Sigmoid colon (tissue), 7 donors: ENCODE measurements around the gene GPR150. TPM values are rescaled to one million over a fixed set of nuclear protein-coding genes. Genes with fewer than 3 reads are reported as not detected.

Experiments used
- DNase-seq: peaks from one replicate; pipeline ENCODE4 v3.0.0-alpha.2; 2019
- H3K27ac ChIP-seq, 4 donors: fragments of 200-600 bp; sonication (generic); one replicate each; pipeline ENCODE4 v1.5.1; 2016 to 2019; ENCODE audit warnings: mild to moderate bottlenecking in 1 of 4
- H3K27me3 ChIP-seq, 3 donors: fragments of 200-600 bp; sonication (generic); one replicate each; pipeline ENCODE4 v1.5.1; 2019; ENCODE audit warnings: mild to moderate bottlenecking in 1 of 3
- H3K36me3 ChIP-seq, 4 donors: fragments of 200-600 bp; sonication (generic); one replicate each; pipeline ENCODE4 v1.5.1; 2016 to 2019
- H3K4me1 ChIP-seq, 4 donors: fragments of 200-600 bp; sonication (generic); one replicate each; pipeline ENCODE4 v1.5.1; 2017 to 2019
- H3K4me3 ChIP-seq, 4 donors: fragments of 200-600 bp; sonication (generic); one replicate each; pipeline ENCODE4 v1.5.1; 2017 to 2019; ENCODE audit warnings: mild to moderate bottlenecking in 2 of 4, moderate library complexity in 1 of 4
- H3K9me3 ChIP-seq, 4 donors: fragments of 200-600 bp in 3 of 4; sonication (generic) in 3 of 4; one replicate each; pipeline versions ENCODE4 v1.5.1 to v1.6.1; 2013 to 2019
- EP300 ChIP-seq, 4 donors: sonication (generic); formaldehyde crosslinking; IDR thresholded peaks; one replicate each; pipeline ENCODE4 v1.6.1; 2017; ENCODE audit warnings: antibody characterized with exemption in 4 of 4
- POLR2A ChIP-seq, 2 donors: fragments of 450-650 bp; IDR thresholded peaks; one replicate each; pipeline ENCODE4 v1.6.1; 2016; ENCODE audit warnings: antibody characterized with exemption in 2 of 2, mild to moderate bottlenecking in 2 of 2, moderate library complexity in 2 of 2
- POLR2AphosphoS5 ChIP-seq, 4 donors: sonication (generic); formaldehyde crosslinking; IDR thresholded peaks; one replicate each; pipeline ENCODE4 v1.6.1; 2017; ENCODE audit warnings: antibody characterized with exemption in 4 of 4
- WGBS, 2 donors: extraction: QIAGEN DNeasy Blood & Tissue Kit; methylation state at CpG; one replicate each; pipeline ENCODE4 v1.1.7; 2013; 5-methylcytosine and 5-hydroxymethylcytosine counted together
- intact Hi-C: fragments of 100-400 bp; cut with DNase I; formaldehyde crosslinking; loops from one replicate; pipeline ENCODE4 v1.15.1; 2023
- polyA plus RNA-seq, 3 donors: library from polyadenylated mRNA; stranded (reverse); fragments of 200-250 nt; gene quantifications; one replicate each; pipeline ENCODE4 v1.2.3, GENCODE V29; 2013
- total RNA-seq, 4 donors: library from RNA; depleted of rRNA; stranded (reverse); fragments of >200 nt; gene quantifications; one replicate each; pipeline ENCODE4 v1.1.0, GENCODE V29; 2016
- TF ChIP-seq, protein P1 (sequence below), 4 experiments: fragments of 450-650 bp in 3 of 4; fragments of 200-600 bp in 1 of 4; IDR thresholded peaks; one replicate each; pipeline ENCODE4 v1.5.1; 2016 to 2019; ENCODE audit warnings: antibody characterized with exemption in 4 of 4, mild to moderate bottlenecking in 3 of 4, moderate library complexity in 2 of 4
- donor health status: healthy with polysubstance abuse.
- donor health status: Bipolar disorder and iron deficiency.
- donor health status: healthy.

The GPR150 gene
- total and polyA plus RNA-seq, 7 donors, result 0.14 to 0.60 (median 0.36) TPM; not detected in 3

DNA sequence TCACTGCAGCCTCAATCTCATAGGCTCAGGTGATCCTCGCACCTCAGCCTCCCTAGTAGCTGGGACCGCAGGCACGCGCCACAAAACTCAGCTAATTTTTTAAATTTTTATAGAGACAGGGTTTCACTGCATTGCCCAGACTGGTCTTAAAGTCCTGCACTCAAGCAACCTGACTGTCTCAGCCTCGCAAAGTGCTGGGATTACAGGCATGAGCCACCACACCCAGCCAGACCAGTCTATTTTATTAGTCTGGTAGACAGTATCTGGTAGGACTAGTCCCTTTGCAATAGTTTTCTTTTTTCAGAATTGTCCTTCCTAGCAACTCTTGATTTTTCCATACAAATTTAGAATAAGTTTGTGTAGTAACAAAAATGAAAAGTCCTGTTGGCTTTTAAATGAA is 14.1 kb upstream of the GPR150 start:
- Histone ChIP-seq H3K27ac (no peak overlapping the region), H3K27me3 (no peaks in the 10 kb centered on the region), H3K4me1 (no peaks in the 10 kb centered on the region), H3K9me3 (no peaks in the 10 kb centered on the region), H3K4me3 (no peak overlapping the region), H3K36me3 (peaks cover 0 to 27% (median 0%) of the 10 kb centered on the region in 4 donors)
- intact Hi-C loops, result no loop called here
- 90 to 94% methylated on average over 5 of the region's 5 CpGs for WGBS, 2 donors
- no peak for DNase-seq
- no peak for TF ChIP-seq POLR2A (IDR thresholded peaks at IDR 0.05)
- TF ChIP-seq POLR2AphosphoS5 (IDR thresholded peaks at IDR 0.05), result no peak

GRCh38 chr5:95606419-95606818 is 13.5 kb upstream of the GPR150 start:
- Histone ChIP-seq H3K4me3 (no peak overlapping the region), H3K9me3 (no peaks in the 10 kb centered on the region), H3K27ac (no peak overlapping the region), H3K4me1 (no peaks in the 10 kb centered on the region), H3K27me3 (no peaks in the 10 kb centered on the region), H3K36me3 (peaks cover 0 to 21% (median 0%) of the 10 kb centered on the region in 4 donors)
- intact Hi-C loops, result no loop called here
- WGBS, 2 donors, result 93 to 99% methylated on average over 1 of the region's 1 CpG
- no peak for DNase-seq
- TF ChIP-seq POLR2A (IDR thresholded peaks at IDR 0.05) (no peak), EP300 (IDR thresholded peaks at IDR 0.05) (no peak), POLR2AphosphoS5 (IDR thresholded peaks at IDR 0.05) (no peak)
- TF ChIP-seq, protein P1, sequence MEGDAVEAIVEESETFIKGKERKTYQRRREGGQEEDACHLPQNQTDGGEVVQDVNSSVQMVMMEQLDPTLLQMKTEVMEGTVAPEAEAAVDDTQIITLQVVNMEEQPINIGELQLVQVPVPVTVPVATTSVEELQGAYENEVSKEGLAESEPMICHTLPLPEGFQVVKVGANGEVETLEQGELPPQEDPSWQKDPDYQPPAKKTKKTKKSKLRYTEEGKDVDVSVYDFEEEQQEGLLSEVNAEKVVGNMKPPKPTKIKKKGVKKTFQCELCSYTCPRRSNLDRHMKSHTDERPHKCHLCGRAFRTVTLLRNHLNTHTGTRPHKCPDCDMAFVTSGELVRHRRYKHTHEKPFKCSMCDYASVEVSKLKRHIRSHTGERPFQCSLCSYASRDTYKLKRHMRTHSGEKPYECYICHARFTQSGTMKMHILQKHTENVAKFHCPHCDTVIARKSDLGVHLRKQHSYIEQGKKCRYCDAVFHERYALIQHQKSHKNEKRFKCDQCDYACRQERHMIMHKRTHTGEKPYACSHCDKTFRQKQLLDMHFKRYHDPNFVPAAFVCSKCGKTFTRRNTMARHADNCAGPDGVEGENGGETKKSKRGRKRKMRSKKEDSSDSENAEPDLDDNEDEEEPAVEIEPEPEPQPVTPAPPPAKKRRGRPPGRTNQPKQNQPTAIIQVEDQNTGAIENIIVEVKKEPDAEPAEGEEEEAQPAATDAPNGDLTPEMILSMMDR (IDR thresholded peaks at IDR 0.05), result no peak

GRCh38 chr5:95609711-95610110 is 10.2 kb upstream of the GPR150 start:
- WGBS, 2 donors, result 45 to 67% methylated on average over 3 of the region's 3 CpGs
- TF ChIP-seq POLR2A (IDR thresholded peaks at IDR 0.05) (no peak), POLR2AphosphoS5 (IDR thresholded peaks at IDR 0.05) (no peak), EP300 (IDR thresholded peaks at IDR 0.05) (no peak)
- TF ChIP-seq, protein P1 (IDR thresholded peaks at IDR 0.05), result no peak

GRCh38 chr5:95610546-95610945 is 9.3 kb upstream of the GPR150 start:
- no peak for DNase-seq
- TF ChIP-seq POLR2A (IDR thresholded peaks at IDR 0.05), result no peak
- TF ChIP-seq EP300 (IDR thresholded peaks at IDR 0.05), result no peak
- TF ChIP-seq, protein P1 (IDR thresholded peaks at IDR 0.05), result no peak
- TF ChIP-seq POLR2AphosphoS5 (IDR thresholded peaks at IDR 0.05), result no peak
- Histone ChIP-seq H3K4me3 (no peak overlapping the region), H3K27me3 (no peaks in the 10 kb centered on the region), H3K9me3 (no peaks in the 10 kb centered on the region), H3K27ac (no peak overlapping the region), H3K36me3 (no peaks in the 10 kb centered on the region), H3K4me1 (no peaks in the 10 kb centered on the region)
- WGBS, 2 donors, result 92 to 95% methylated on average over 7 of the region's 7 CpGs
- intact Hi-C loops, result no loop called here

More at GRCh38 chr5:95609711-95610110, 10.2 kb upstream of the GPR150 start:
- Histone ChIP-seq H3K4me3 (no peak overlapping the region), H3K9me3 (no peaks in the 10 kb centered on the region), H3K4me1 (no peaks in the 10 kb centered on the region), H3K27me3 (no peaks in the 10 kb centered on the region), H3K27ac (no peak overlapping the region), H3K36me3 (no peaks in the 10 kb centered on the region)
- DNase-seq, result no peak
- intact Hi-C loops, result no loop called here

- Histone ChIP-seq H3K4me3 (no peak overlapping the region), H3K4me1 (no peaks in the 10 kb centered on the region), H3K27me3 (no peaks in the 10 kb centered on the region), H3K9me3 (no peaks in the 10 kb centered on the region), H3K36me3 (no peaks in the 10 kb centered on the region), H3K27ac (no peak overlapping the region)
- no peak for DNase-seq
- 95% methylated on average over 3 of the region's 3 CpGs for WGBS, 2 donors
- intact Hi-C loops, result no loop called here
- TF ChIP-seq POLR2A (IDR thresholded peaks at IDR 0.05) (no peak), EP300 (IDR thresholded peaks at IDR 0.05) (no peak), POLR2AphosphoS5 (IDR thresholded peaks at IDR 0.05) (no peak)
- TF ChIP-seq, protein P1 (IDR thresholded peaks at IDR 0.05), result no peak
Observed at GRCh38 chr5:95611396-95611795, 8.5 kb upstream of the GPR150 start.
